WTC11 (cell line): ENCODE data around the gene LPIN2. TPM values are rescaled to one million over a fixed set of nuclear protein-coding genes. Genes with fewer than 3 reads are reported as not detected.
"Not testable (repeated sequence)": the region's sequence is repeated elsewhere in the genome, so short reads cannot be mapped to it uniquely, and the experiment has no call there.

Source experiments
- ATAC-seq: fragments of 200-7000 bp; cut with Tn5 transposase; 2 replicates; pipeline ENCODE4 v1.10.0; 2021; ENCODE audit warnings: mild to moderate bottlenecking, moderate library complexity
- CTCF ChIA-PET: fragments of 300-600 bp; sonication (Branson Sonifier 250); formaldehyde crosslinking; loops from one replicate; lab custom pipeline; 2021; ENCODE audit warnings: antibody characterized with exemption; lab: Charles Lee
- POLR2A ChIA-PET: fragments of 350-600 bp; sonication (Branson Sonifier 250); formaldehyde crosslinking; loops from one replicate; lab custom pipeline; 2021; ENCODE audit warnings: antibody characterized with exemption; lab: Charles Lee
- DNase-seq: peaks from one replicate; pipeline ENCODE4 v3.0.0; 2021; ENCODE audit warnings: low spot score
- H3K27ac Mint-ChIP-seq: 2 replicates; pipeline ENCODE4 v1.8.0; 2021; ENCODE audit warnings: mixed read lengths
- H3K27me3 Mint-ChIP-seq: 2 replicates; pipeline ENCODE4 v1.8.0; 2021; ENCODE audit warnings: low read depth, mild to moderate bottlenecking, moderate library complexity, mixed read lengths
- H3K36me3 Mint-ChIP-seq: 2 replicates; pipeline ENCODE4 v1.8.0; 2021; ENCODE audit warnings: mixed read lengths
- H3K4me1 Mint-ChIP-seq: 2 replicates; pipeline ENCODE4 v1.8.0; 2022; ENCODE audit warnings: mixed read lengths
- H3K4me3 Mint-ChIP-seq: 2 replicates; pipeline ENCODE4 v1.8.0; 2021; ENCODE audit warnings: mild to moderate bottlenecking, moderate library complexity, mixed read lengths
- H3K9me3 Mint-ChIP-seq: 2 replicates; pipeline ENCODE4 v1.8.0; 2021; ENCODE audit warnings: mixed read lengths
- AFF4 ChIP-seq: sonication (generic); formaldehyde crosslinking; IDR thresholded peaks from 2 replicates; pipeline ENCODE4 v1.8.1; 2023; ENCODE audit warnings: mild to moderate bottlenecking, missing genetic modification reagents, borderline replicate concordance
- ATF6 ChIP-seq: sonication (generic); formaldehyde crosslinking; IDR thresholded peaks from 2 replicates; pipeline ENCODE4 v1.8.1; 2023; ENCODE audit warnings: mild to moderate bottlenecking, missing genetic modification reagents
- EMX1 ChIP-seq: fragments of 250-450 bp; sonication (Bioruptor Pico); IDR thresholded peaks from 2 replicates; pipeline ENCODE4 v1.8.0; 2021; ENCODE audit warnings: mild to moderate bottlenecking
- IRF2 ChIP-seq: sonication (generic); formaldehyde crosslinking; IDR thresholded peaks from 2 replicates; pipeline ENCODE4 v1.8.0; 2022; ENCODE audit warnings: low read depth, missing genetic modification reagents, borderline replicate concordance
- PRDM15 ChIP-seq: sonication (generic); formaldehyde crosslinking; IDR thresholded peaks from 2 replicates; pipeline ENCODE4 v1.8.0; 2022; ENCODE audit warnings: missing genetic modification reagents
- ZNF121 ChIP-seq: sonication (generic); formaldehyde crosslinking; IDR thresholded peaks from 2 replicates; pipeline ENCODE4 v1.8.0; 2023; ENCODE audit warnings: missing genetic modification reagents
- total RNA-seq: library from RNA; stranded (reverse); gene quantifications from 3 replicates; pipeline ENCODE4 v1.2.3, GENCODE V29; 2021

LPIN2 gene
- total RNA-seq, 1 experiment from 2014 or later = 11.8 TPM

GRCh38 chr18:3035635-3036034 is 22.7 kb upstream of the LPIN2 start (continued):
- no peak for TF ChIP-seq AFF4

GRCh38 chr18:3032721-3033120 is 19.8 kb upstream of the LPIN2 start:
- Mint-ChIP-seq H3K4me1 (peaks cover 16% of the 10 kb centered on the region), H3K9me3 (no peaks in the 10 kb centered on the region), H3K4me3 (no peak overlapping the region), H3K27me3 (no peaks in the 10 kb centered on the region; the same call in 1 of the 2 replicates), H3K27ac (no peak overlapping the region)
- ATAC-seq (no peak), DNase-seq (no peak)
- CTCF ChIA-PET = interaction anchor here (1.1 kb wide), 1 partner anchor 213 kb away, joined by 3 read pairs; no protein-coding TSS in a partner anchor
- TF ChIP-seq PRDM15 (CRISPR knock-in tag) = no peak
- TF ChIP-seq, all 79 proteins: peak for 0
- H3K36me3 Mint-ChIP-seq = no peaks in the 10 kb centered on the region
- POLR2A ChIA-PET = no interaction called here

- DNase-seq (no peak), ATAC-seq (no peak; the same call in 1 of the 2 replicates)
- POLR2A ChIA-PET = interaction anchor here (0.6 kb wide), 1 partner anchor 52 kb away, joined by 3 read pairs; no protein-coding TSS in a partner anchor
- CTCF ChIA-PET = interaction anchor here (0.9 to 1.2 kb wide), 3 partner anchors 33 to 122 kb away, joined by 3 to 6 read pairs (median 3); no protein-coding TSS in a partner anchor
- Mint-ChIP-seq H3K4me3 (no peak overlapping the region), H3K36me3 (no peaks in the 10 kb centered on the region), H3K27me3 (no peaks in the 10 kb centered on the region), H3K27ac (0 out of 2 replicates have a peak overlapping the region, but pooled peaks have one; percentile 13), H3K9me3 (no peaks in the 10 kb centered on the region), H3K4me1 (peaks cover 15% of the 10 kb centered on the region)
- TF ChIP-seq IRF2 (no peak), ZNF121 (CRISPR knock-in tag) (no peak), EMX1 (CRISPR knock-in tag) (no peak), AFF4 (no peak), ATF6 (CRISPR knock-in tag) (no peak)
Measured at GRCh38 chr18:3029215-3029952, 16.4 kb upstream of the LPIN2 start.

- H3K9me3 Mint-ChIP-seq, ATAC-seq, H3K4me3 Mint-ChIP-seq, POLR2A ChIA-PET, DNase-seq, H3K27ac Mint-ChIP-seq, H3K36me3 Mint-ChIP-seq, H3K27me3 Mint-ChIP-seq: not testable (repeated sequence)
- CTCF ChIA-PET = interaction anchor here (0.6 to 0.7 kb wide), 2 partner anchors 14 to 142 kb away, joined by 3 read pairs; no protein-coding TSS in a partner anchor
- H3K4me1 Mint-ChIP-seq = peaks cover 15% of the 10 kb centered on the region
Measured at GRCh38 chr18:3028115-3028514, 15.2 kb upstream of the LPIN2 start.
